D341Med (cell line): ENCODE results near the gene CRYBB2.
"Not testable (repeated sequence)": the region's sequence is repeated elsewhere in the genome, so short reads cannot be mapped to it uniquely, and the experiment has no call there.

Source experiments
- DNase-seq: peaks from one replicate; pipeline ENCODE4 v3.0.0; 2012; ENCODE audit warnings: low spot score

CRYBB2 gene

DNA sequence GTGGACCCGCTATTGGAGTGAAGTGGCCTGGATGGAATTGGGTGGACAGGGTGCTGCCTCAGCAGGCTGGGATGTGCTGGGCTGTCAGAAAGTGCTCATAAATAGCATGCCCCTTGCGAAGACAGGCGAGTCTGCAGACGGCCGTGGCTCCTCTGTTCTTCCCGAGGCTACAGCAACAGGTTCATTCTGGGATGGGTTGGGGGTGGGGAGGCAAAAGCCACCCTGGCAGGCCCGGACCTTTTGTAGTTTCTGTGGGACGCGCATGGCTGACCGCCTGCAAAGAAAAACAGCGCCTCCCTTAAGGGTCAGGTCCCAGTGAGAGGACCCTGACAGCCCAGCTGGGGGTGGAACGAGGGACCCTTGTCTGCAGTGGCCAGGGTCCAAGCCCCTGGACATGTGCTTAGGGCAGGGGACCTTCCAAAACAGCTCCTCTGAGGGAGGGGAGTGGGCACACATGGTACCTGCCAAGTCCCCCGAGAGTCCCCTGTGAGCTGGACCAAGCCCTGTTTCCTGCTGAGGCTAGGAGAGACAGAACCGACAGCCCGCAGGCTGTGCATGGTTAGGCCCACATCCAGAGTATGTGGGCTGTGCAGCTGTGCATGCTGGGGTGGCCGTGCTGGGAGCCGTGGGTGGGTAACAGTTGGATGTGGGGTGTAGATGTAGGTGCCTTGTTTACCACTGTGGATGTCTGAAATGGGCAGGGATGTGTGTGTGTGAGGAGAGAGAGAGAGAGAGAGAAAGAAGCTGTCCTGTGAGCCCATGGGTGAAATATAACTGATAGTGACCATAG lies 19.5 kb upstream of the CRYBB2 start, which contains the start of gene CRYBB3:
Gene CRYBB3, plus strand, starts transcription at position 128 of the 790 bp plus-strand sequence. CDS start 1,539 bp downstream, outside the sequence.
- peak; percentile 29 for DNase-seq

- DNase-seq = peak; percentile 10
These were observed 18.5 kb upstream of the CRYBB2 start for GRCh38 chr22:25200967-25201366.

- peak; percentile 14 for DNase-seq
These were observed 17.7 kb upstream of the CRYBB2 start for GRCh38 chr22:25201557-25202273.

DNA sequence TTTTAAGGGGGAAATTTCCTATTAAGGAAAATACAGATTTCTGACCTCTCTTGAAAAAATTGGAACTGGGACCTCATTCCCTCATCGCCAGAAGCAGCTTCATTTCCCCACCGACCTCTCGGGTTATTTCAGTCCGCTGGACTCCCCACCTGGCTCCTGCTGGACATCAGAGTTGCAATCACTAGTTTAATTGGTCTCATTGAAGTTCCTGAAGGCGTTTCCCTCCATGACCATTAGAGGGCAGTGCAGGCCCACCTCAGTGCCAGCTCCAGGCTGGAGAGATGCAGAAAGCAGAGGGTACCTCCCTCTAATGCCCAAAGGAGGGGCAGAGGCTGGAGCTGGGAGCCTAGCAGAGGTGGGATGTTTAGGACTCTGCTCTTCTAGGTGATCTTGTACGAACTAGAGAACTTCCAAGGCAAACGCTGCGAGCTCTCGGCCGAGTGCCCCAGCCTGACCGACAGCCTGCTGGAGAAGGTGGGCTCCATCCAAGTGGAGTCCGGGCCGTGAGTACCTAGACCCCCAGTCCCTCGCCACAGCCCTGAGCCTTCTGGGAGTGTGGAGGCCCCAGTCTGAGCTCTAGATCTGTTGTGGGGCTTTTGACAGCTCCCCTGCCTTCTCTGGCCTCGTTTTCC lies 17.0 kb upstream of the CRYBB2 start:
- DNase-seq = peak; percentile 83

DNA sequence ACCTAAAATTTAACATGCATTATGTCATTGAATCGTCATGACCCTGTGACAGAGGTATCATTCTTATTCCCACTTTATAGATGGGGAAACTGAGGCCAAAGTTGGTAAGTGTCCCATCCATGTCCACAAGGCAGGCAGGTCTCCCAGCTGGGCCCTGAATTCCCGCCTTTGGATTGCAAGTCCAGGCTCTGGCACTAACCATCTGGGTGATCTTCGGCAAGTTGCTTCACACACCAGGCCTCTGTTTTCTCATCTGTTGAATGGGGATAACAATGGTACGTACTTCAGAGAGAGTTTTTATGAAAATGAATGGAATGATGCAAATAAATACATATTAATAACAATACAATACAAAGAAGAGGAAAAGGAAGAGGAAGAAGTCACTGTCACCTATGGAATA lies 16.4 kb upstream of the CRYBB2 start:
- no peak for DNase-seq

- not testable (repeated sequence) for DNase-seq
These were observed 14.9 kb upstream of the CRYBB2 start for GRCh38 chr22:25204547-25204946.

- no peak for DNase-seq
These were observed 13.6 kb upstream of the CRYBB2 start for GRCh38 chr22:25205847-25206246.

DNA sequence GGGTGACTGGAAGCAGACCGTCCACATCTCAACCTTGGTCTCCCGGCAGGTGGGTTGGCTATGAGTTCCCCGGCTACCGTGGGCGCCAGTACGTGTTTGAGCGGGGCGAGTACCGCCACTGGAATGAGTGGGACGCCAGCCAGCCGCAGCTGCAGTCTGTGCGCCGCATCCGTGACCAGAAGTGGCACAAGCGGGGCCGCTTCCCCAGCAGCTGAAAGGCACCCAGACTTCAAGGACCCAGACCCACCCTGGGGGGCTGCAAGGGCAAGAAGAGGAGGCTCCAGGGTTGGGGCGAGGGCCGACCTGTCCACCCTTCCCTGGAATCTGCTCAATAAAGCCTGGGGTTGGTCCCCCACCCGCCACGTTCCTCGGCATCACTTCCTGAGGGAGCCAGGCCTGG lies 12.4 kb upstream of the CRYBB2 start:
- peak; percentile 20 for DNase-seq

DNA sequence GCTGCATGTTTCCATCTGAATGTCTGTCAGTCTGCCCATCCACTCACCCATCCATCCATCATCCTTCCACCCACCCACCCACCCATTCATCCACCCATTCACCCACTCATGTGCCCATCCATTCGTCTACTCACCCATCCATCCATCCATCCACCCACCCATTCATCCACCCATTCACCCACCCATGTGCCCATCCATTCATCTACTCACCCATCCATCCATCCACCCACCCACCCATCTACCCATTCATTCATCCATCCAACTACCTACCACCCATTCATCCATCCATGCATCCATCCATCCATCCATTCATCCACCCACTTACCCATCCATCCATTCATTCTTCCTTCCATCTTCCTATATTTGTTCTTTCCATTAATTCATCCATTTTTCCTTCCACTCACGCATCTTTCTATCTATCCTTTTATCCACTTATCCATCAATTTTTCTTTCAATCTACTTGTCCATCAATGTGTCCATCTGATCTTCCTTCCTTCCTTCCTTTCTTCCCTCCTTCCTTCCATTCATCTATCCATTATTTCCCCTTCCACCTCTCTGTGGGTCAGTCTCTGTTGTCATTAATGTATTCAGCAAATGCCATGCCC lies 11.8 kb upstream of the CRYBB2 start:
- no peak for DNase-seq

DNA sequence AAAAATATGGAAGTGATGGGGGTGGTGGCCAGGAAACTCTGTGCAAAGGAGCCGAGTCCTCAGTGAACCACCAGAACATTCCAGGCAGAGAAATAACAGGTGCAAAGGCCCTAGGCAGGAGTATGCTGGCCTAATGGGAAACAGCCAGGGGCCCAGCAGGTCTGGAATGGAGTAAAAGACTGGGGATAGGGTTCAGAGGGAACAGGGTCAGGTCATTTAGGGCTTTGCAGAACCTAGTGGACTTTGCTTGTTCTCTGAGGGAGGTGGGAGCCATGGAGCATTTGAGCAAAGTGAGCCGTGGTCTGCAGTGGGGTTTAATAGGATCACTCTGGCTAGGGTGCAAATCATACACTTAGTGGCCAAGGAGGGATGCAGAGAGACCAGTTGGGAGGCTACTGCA lies 11.1 kb upstream of the CRYBB2 start:
- DNase-seq = no peak

DNA sequence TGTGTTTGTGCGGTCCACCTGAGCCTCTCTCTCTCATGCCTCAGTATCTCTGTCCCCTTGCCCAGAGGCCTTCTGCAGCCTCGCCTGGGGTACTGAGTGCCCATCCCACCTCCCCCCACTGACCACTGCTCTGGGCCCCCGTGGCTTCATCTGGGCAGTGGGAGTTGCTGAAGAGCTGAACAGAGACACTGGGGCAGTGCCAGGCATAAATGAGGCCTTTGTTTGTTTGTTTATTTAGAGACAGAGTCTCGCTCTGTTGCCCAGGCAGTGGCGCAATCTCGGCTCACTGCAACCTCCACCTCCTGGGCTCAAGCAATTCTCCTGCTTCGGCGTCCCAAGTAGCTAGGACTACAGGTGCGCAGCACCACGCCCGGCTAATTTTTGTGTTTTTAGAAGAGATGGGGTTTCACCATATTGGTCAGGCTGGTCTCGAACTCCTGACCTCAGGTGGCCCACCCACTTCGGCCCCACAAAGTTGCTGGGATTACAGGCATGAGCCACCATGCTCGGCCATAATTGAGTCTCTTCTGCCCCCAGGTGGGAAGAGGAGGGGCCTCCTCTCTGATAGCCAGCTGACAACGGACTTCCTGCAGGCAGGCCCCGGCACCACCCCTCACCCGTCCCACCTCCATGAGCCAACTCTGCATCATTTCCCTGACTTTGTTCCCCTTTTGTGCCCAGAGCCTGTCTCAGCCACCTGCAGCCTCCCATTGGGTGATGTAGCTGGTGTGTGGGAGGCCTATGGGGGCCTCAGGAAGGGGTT lies 10.5 kb upstream of the CRYBB2 start:
- no peak for DNase-seq

DNA sequence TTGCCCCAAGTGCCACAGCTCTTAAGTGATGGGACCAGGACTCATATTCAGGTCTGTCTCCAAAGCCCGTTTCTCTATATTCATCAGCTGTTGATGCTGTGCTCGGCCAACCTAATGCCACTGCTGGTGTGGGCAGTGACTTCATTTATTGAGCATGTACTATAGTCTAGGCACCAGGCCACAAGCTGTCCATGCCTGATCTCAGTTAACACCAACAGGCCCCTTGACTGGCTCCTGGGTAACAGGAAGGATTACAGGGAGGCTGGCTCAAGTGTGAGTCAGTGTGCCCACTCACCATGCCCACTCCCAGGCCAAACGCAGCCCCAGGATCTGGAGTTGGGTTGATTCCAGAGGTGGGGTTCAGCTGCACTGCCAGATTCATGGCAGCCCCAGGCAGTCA lies 8.6 kb upstream of the CRYBB2 start:
- no peak for DNase-seq

- no peak for DNase-seq
These were observed 7.1 kb upstream of the CRYBB2 start for GRCh38 chr22:25212337-25212736.

GRCh38 chr22:25213221-25213620 lies 6.2 kb upstream of the CRYBB2 start:
- DNase-seq = no peak

DNA sequence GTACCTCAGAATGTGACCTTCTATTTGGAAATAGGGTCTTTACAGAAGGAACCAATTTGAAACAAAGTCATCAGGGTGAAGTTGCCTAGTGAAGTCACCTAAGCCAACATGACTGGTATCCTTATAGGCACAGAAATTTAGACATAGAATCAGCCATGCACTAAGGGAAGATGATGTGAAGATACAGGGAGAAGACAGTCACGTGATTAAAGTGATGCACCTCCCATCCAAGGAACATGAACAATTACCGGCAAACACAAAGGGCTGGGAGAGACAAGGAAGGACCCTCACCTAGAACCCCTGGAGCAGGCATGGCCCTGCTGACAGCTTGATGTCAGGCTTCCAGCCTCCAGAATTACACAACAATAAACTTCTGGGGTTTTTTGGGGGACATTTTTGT lies 3.2 kb upstream of the CRYBB2 start:
- DNase-seq = no peak

DNA sequence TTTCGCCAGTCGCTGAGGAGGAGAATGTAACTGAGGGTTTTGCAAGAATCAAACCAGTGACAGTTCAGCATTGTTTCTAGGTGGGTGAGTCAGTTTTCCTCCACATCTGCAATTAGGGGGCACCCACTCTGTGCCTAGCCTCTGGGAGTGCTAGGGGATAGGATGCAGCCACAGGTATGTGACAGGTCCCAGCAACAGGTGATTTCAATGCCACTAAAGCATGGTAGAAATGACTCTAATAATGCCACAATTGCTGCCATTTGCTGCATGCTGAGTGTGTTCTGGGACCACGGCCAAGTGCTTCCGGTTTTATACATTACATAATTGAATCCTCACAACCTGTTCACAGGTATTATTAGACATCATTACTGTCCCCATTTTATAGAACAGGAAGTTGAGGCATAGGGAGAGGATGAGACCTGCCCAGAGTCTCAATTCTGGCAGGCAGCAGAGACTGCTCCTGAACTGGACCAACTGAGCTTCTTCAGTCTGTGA lies 556 bp downstream of the CRYBB2 start:
- no peak for DNase-seq

GRCh38 chr22:25221790-25222189 lies 2.4 kb downstream of the CRYBB2 start:
- DNase-seq = no peak

- DNase-seq = no peak
These were observed 3.9 kb downstream of the CRYBB2 start for GRCh38 chr22:25223269-25223850.

- no peak for DNase-seq
These were observed 9.4 kb downstream of the CRYBB2 start for GRCh38 chr22:25228822-25229221.

DNA sequence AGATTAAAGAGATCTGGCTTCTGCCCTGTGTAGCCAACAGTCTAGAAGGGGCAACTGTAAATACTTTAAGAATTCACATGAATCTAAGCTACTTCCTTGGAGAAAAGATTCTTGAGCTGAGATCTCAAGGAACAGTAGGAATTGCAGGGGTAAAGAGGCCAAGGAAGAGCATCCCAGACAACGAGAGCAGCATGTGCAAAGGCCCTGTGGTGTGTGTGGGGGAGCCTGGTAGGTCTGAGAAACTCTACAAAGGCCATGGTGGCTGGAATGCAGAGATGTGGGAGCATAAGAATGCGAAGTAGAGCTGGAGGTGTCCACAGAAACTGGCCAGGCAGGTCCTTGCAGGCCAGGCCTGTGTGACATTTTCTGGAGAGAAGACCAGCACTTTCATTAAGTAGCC lies 11.3 kb downstream of the CRYBB2 start:
- DNase-seq = not testable (repeated sequence)

DNA sequence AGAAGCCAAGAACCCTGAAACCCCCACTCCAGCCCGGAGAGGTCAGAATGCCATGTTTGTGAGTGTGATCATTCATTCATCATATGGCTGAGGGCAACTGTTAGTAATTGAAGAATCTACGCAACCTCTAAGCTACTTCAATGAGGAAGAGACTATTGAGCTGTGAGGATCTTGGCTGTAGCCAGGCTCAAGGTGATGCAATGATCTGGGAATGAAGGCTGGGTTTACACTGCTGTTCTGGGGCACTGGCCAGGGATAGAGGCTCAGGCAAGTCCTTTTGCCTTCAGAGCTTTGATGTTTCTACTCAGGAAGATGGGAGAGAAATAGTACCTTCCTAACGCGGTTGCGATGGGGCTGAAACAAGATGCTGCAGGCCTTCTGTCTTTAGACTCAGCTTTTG lies 12.9 kb downstream of the CRYBB2 start:
- DNase-seq = no peak
